ENCODE data around the gene RPS3.

The RPS3 gene

GRCh38 chr11:75431533-75432525 lies 32.5 kb downstream of the RPS3 start:
- DNase-seq: peak; percentile 63
- peaks cover 31% of the 10 kb centered on the region for H3K27me3 ChIP-seq (ENCODE audit: insufficient read depth, low read length, poor library complexity)

GRCh38 chr11:75432911-75433321 lies 33.6 kb downstream of the RPS3 start, which contains the start of gene KLHL35:
Gene KLHL35, minus strand, starts transcription at chr11:75433203. Its CDS starts 2,574 bp downstream, at chr11:75430629.
- Histone ChIP-seq H3K79me1 (ENCODE audit: low read length) (no peaks in the 10 kb centered on the region), H3K27ac (ENCODE audit: low read depth, low read length) (no peak within 1 kb of the TSS), H3K27me3 (ENCODE audit: insufficient read depth, low read length, poor library complexity) (peaks cover 31% of the 10 kb centered on the region), H2BK15ac (replicated peaks; ENCODE audit: low read depth) (no peak within 1 kb of the TSS), H3K23ac (ENCODE audit: low read length) (no peak within 1 kb of the TSS), H4K8ac (ENCODE audit: low read depth, low read length) (no peak within 1 kb of the TSS), H3K18ac (ENCODE audit: low read length) (no peak within 1 kb of the TSS), H2BK120ac (ENCODE audit: low read depth, low read length) (no peak within 1 kb of the TSS), H2BK5ac (ENCODE audit: low read length) (no peak within 1 kb of the TSS), H3K4me1 (ENCODE audit: control insufficient read depth, low read depth, low read length) (peaks cover 3% of the 10 kb centered on the region), H2AK5ac (ENCODE audit: low read length) (no peak within 1 kb of the TSS), H3K4me2 (ENCODE audit: low read length) (no peak within 1 kb of the TSS), H4K5ac (ENCODE audit: low read length) (no peak within 1 kb of the TSS), H3K9ac (ENCODE audit: low read length) (no peak within 1 kb of the TSS), H3K56ac (ENCODE audit: low read length) (peak within 1 kb of the TSS; percentile 1), H3K4me3 (ENCODE audit: low read length) (no peak within 1 kb of the TSS), H3K36me3 (ENCODE audit: control insufficient read depth, insufficient read depth, low read length) (no peaks in the 10 kb centered on the region), H3K79me2 (ENCODE audit: control insufficient read depth, insufficient read depth, low read length) (no peaks in the 10 kb centered on the region), H3K4ac (ENCODE audit: low read depth, low read length) (no peak within 1 kb of the TSS)
- no CpG with 5 or more reads among the region's 14 CpGs for WGBS (ENCODE audit: extremely low coverage, insufficient coverage, low lambda C conversion rate)
- no peak for DNase-seq

More at GRCh38 chr11:75431533-75432525, 32.5 kb downstream of the RPS3 start:
- Histone ChIP-seq H3K79me1 (ENCODE audit: low read length) (no peaks in the 10 kb centered on the region), H3K56ac (ENCODE audit: low read length) (no peak overlapping the region), H3K23ac (ENCODE audit: low read length) (no peak overlapping the region), H3K79me2 (ENCODE audit: control insufficient read depth, insufficient read depth, low read length) (no peaks in the 10 kb centered on the region), H4K8ac (ENCODE audit: low read depth, low read length) (no peak overlapping the region), H3K18ac (ENCODE audit: low read length) (no peak overlapping the region), H3K4me1 (ENCODE audit: control insufficient read depth, low read depth, low read length) (peaks cover 3% of the 10 kb centered on the region), H2BK120ac (ENCODE audit: low read depth, low read length) (no peak overlapping the region), H3K4ac (ENCODE audit: low read depth, low read length) (no peak overlapping the region), H3K36me3 (ENCODE audit: control insufficient read depth, insufficient read depth, low read length) (no peaks in the 10 kb centered on the region), H3K27ac (ENCODE audit: low read depth, low read length) (no peak overlapping the region), H4K5ac (ENCODE audit: low read length) (no peak overlapping the region), H2BK15ac (replicated peaks; ENCODE audit: low read depth) (no peak overlapping the region), H3K4me2 (ENCODE audit: low read length) (no peak overlapping the region), H3K9ac (ENCODE audit: low read length) (no peak overlapping the region), H3K4me3 (ENCODE audit: low read length) (no peak overlapping the region), H2BK5ac (ENCODE audit: low read length) (no peak overlapping the region), H2AK5ac (ENCODE audit: low read length) (no peak overlapping the region)
- WGBS (ENCODE audit: extremely low coverage, insufficient coverage, low lambda C conversion rate): no CpG with 5 or more reads among the region's 16 CpGs

- Histone ChIP-seq H3K4me2 (ENCODE audit: low read length) (no peak overlapping the region), H3K23ac (ENCODE audit: low read length) (no peak overlapping the region), H3K4me1 (ENCODE audit: control insufficient read depth, low read depth, low read length) (peaks cover 3% of the 10 kb centered on the region), H3K36me3 (ENCODE audit: control insufficient read depth, insufficient read depth, low read length) (no peaks in the 10 kb centered on the region), H2BK5ac (ENCODE audit: low read length) (no peak overlapping the region), H3K27me3 (ENCODE audit: insufficient read depth, low read length, poor library complexity) (peaks cover 31% of the 10 kb centered on the region), H2BK120ac (ENCODE audit: low read depth, low read length) (no peak overlapping the region), H4K8ac (ENCODE audit: low read depth, low read length) (no peak overlapping the region), H3K79me1 (ENCODE audit: low read length) (no peaks in the 10 kb centered on the region), H3K79me2 (ENCODE audit: control insufficient read depth, insufficient read depth, low read length) (no peaks in the 10 kb centered on the region), H4K5ac (ENCODE audit: low read length) (no peak overlapping the region), H2AK5ac (ENCODE audit: low read length) (no peak overlapping the region), H2BK15ac (replicated peaks; ENCODE audit: low read depth) (no peak overlapping the region), H3K4me3 (ENCODE audit: low read length) (no peak overlapping the region), H3K27ac (ENCODE audit: low read depth, low read length) (no peak overlapping the region), H3K18ac (ENCODE audit: low read length) (no peak overlapping the region), H3K56ac (ENCODE audit: low read length) (no peak overlapping the region), H3K9ac (ENCODE audit: low read length) (no peak overlapping the region), H3K4ac (ENCODE audit: low read depth, low read length) (no peak overlapping the region)
- no peak for DNase-seq
- no CpG with 5 or more reads among the region's 6 CpGs for WGBS (ENCODE audit: extremely low coverage, insufficient coverage, low lambda C conversion rate)
Measured at GRCh38 chr11:75433443-75433842, 34.1 kb downstream of the RPS3 start.

- DNase-seq: no peak
- no peaks in the 10 kb centered on the region for H3K36me3 ChIP-seq (ENCODE audit: control insufficient read depth, insufficient read depth, low read length)
- H3K79me2 ChIP-seq (ENCODE audit: control insufficient read depth, insufficient read depth, low read length): no peaks in the 10 kb centered on the region
- no peak overlapping the region for H2BK120ac ChIP-seq (ENCODE audit: low read depth, low read length)
- no peak overlapping the region for H3K4ac ChIP-seq (ENCODE audit: low read depth, low read length)
- WGBS (ENCODE audit: extremely low coverage, insufficient coverage, low lambda C conversion rate): no CpG with 5 or more reads among the region's 4 CpGs
- peaks cover 3% of the 10 kb centered on the region for H3K4me1 ChIP-seq (ENCODE audit: control insufficient read depth, low read depth, low read length)
- no peak overlapping the region for H3K18ac ChIP-seq (ENCODE audit: low read length)
- no peak overlapping the region for H2BK15ac ChIP-seq (replicated peaks; ENCODE audit: low read depth)
- no peak overlapping the region for H4K5ac ChIP-seq (ENCODE audit: low read length)
- H3K79me1 ChIP-seq (ENCODE audit: low read length): no peaks in the 10 kb centered on the region
- no peak overlapping the region for H3K4me3 ChIP-seq (ENCODE audit: low read length)
- no peak overlapping the region for H3K23ac ChIP-seq (ENCODE audit: low read length)
- H3K4me2 ChIP-seq (ENCODE audit: low read length): no peak overlapping the region
- H3K27ac ChIP-seq (ENCODE audit: low read depth, low read length): no peak overlapping the region
- H2AK5ac ChIP-seq (ENCODE audit: low read length): no peak overlapping the region
- no peak overlapping the region for H2BK5ac ChIP-seq (ENCODE audit: low read length)
- H4K8ac ChIP-seq (ENCODE audit: low read depth, low read length): no peak overlapping the region
- peaks cover 28% of the 10 kb centered on the region for H3K27me3 ChIP-seq (ENCODE audit: insufficient read depth, low read length, poor library complexity)
- H3K56ac ChIP-seq (ENCODE audit: low read length): no peak overlapping the region
- H3K9ac ChIP-seq (ENCODE audit: low read length): no peak overlapping the region
Measured at GRCh38 chr11:75434051-75434450, 34.7 kb downstream of the RPS3 start.

GRCh38 chr11:75434886-75435570 lies 35.7 kb downstream of the RPS3 start:
- H2AK5ac ChIP-seq (ENCODE audit: low read length): no peak overlapping the region
- H3K79me2 ChIP-seq (ENCODE audit: control insufficient read depth, insufficient read depth, low read length): no peaks in the 10 kb centered on the region
- H3K23ac ChIP-seq (ENCODE audit: low read length): no peak overlapping the region
- WGBS (ENCODE audit: extremely low coverage, insufficient coverage, low lambda C conversion rate): no CpG with 5 or more reads among the region's 12 CpGs
- H4K8ac ChIP-seq (ENCODE audit: low read depth, low read length): no peak overlapping the region
- H3K36me3 ChIP-seq (ENCODE audit: control insufficient read depth, insufficient read depth, low read length): no peaks in the 10 kb centered on the region
- H2BK5ac ChIP-seq (ENCODE audit: low read length): no peak overlapping the region
- peaks cover 21% of the 10 kb centered on the region for H3K27me3 ChIP-seq (ENCODE audit: insufficient read depth, low read length, poor library complexity)
- no peak overlapping the region for H3K9ac ChIP-seq (ENCODE audit: low read length)
- no peak overlapping the region for H3K18ac ChIP-seq (ENCODE audit: low read length)
- H3K56ac ChIP-seq (ENCODE audit: low read length): no peak overlapping the region
- H2BK120ac ChIP-seq (ENCODE audit: low read depth, low read length): no peak overlapping the region
- H4K5ac ChIP-seq (ENCODE audit: low read length): no peak overlapping the region
- no peak overlapping the region for H3K4me3 ChIP-seq (ENCODE audit: low read length)
- no peak overlapping the region for H2BK15ac ChIP-seq (replicated peaks; ENCODE audit: low read depth)
- DNase-seq: no peak
- H3K4me1 ChIP-seq (ENCODE audit: control insufficient read depth, low read depth, low read length): peaks cover 3% of the 10 kb centered on the region
- H3K4me2 ChIP-seq (ENCODE audit: low read length): no peak overlapping the region
- H3K27ac ChIP-seq (ENCODE audit: low read depth, low read length): no peak overlapping the region
- no peak overlapping the region for H3K4ac ChIP-seq (ENCODE audit: low read depth, low read length)
- no peaks in the 10 kb centered on the region for H3K79me1 ChIP-seq (ENCODE audit: low read length)
